Loucy (cell line): ENCODE results near the gene RNU6-1.

Source experiments
- H2AFZ ChIP-seq: fragments of 200-600 bp; sonication (generic); 2 replicates; pipeline ENCODE4 v1.6.0; 2016; ENCODE audit warnings: antibody characterized with exemption, mild to moderate bottlenecking, low read length, moderate library complexity
- H3F3A ChIP-seq: fragments of 200-600 bp; 2 replicates; pipeline ENCODE4 v1.6.0; 2016; ENCODE audit warnings: antibody characterized with exemption, low read depth, mild to moderate bottlenecking
- H3K27me3 ChIP-seq: fragments of 200-600 bp; sonication (generic); 2 replicates; pipeline ENCODE4 v1.6.1; 2014; ENCODE audit warnings: low read length, mild to moderate bottlenecking; ENCODE audit not compliant: insufficient read depth, poor library complexity, severe bottlenecking
- H3K36me3 ChIP-seq: fragments of 200-600 bp; sonication (generic); 2 replicates; pipeline ENCODE4 v1.6.1; 2016; ENCODE audit warnings: low read length; ENCODE audit not compliant: insufficient read depth
- H3K4me1 ChIP-seq: fragments of 200-600 bp; sonication (generic); 2 replicates; pipeline ENCODE4 v1.5.1; 2014; ENCODE audit warnings: low read length, mild to moderate bottlenecking; ENCODE audit not compliant: insufficient read depth, poor library complexity, severe bottlenecking
- H3K4me2 ChIP-seq: fragments of 200-600 bp; sonication (generic); 2 replicates; pipeline ENCODE4 v1.6.0; 2014; ENCODE audit warnings: antibody characterized with exemption, low read length, low read depth, mild to moderate bottlenecking; ENCODE audit not compliant: poor library complexity, severe bottlenecking
- H3K4me3 ChIP-seq: fragments of 200-600 bp; sonication (generic); 2 replicates; pipeline ENCODE4 v1.5.1; 2014; ENCODE audit warnings: low read length, mild to moderate bottlenecking, mixed read lengths; ENCODE audit not compliant: poor library complexity, severe bottlenecking
- H3K79me2 ChIP-seq: fragments of 200-600 bp; sonication (generic); 2 replicates; pipeline ENCODE4 v1.6.1; 2014; ENCODE audit warnings: low read length; ENCODE audit not compliant: insufficient read depth
- H3K9ac ChIP-seq: fragments of 200-600 bp; sonication (generic); 2 replicates; pipeline ENCODE4 v1.6.0; 2014; ENCODE audit warnings: mild to moderate bottlenecking, low read depth, low read length, moderate library complexity; ENCODE audit not compliant: poor library complexity, severe bottlenecking
- H3K9me2 ChIP-seq: fragments of 200-600 bp; sonication (generic); replicated peaks from 2 replicates; pipeline ENCODE4 v1.6.1; 2016; ENCODE audit warnings: low read depth, low read length, mixed read lengths
- H3K9me3 ChIP-seq: fragments of 200-600 bp; sonication (generic); 2 replicates; pipeline ENCODE4 v1.6.1; 2014; ENCODE audit warnings: mild to moderate bottlenecking, antibody characterized with exemption, low read length, low read depth; ENCODE audit not compliant: insufficient read depth
- H4K20me1 ChIP-seq: fragments of 200-600 bp; sonication (generic); 2 replicates; pipeline ENCODE4 v1.6.0; 2014; ENCODE audit warnings: antibody characterized with exemption, low read length, mild to moderate bottlenecking; ENCODE audit not compliant: insufficient read depth, poor library complexity, severe bottlenecking
- EZH2phosphoT487 ChIP-seq: fragments of 200-600 bp; IDR thresholded peaks from 2 replicates; pipeline ENCODE4 v1.6.1; 2018; ENCODE audit warnings: antibody characterized with exemption, mild to moderate bottlenecking, moderate library complexity, borderline replicate concordance
- TF ChIP-seq, protein P1 (sequence below): fragments of 200-600 bp; sonication (generic); conservative IDR thresholded peaks from 2 replicates; pipeline ENCODE4 v1.5.1; 2014; ENCODE audit warnings: mild to moderate bottlenecking, antibody characterized with exemption, low read length

The RNU6-1 gene

GRCh38 chr15:67836477-67836876 lies 3.4 kb downstream of the RNU6-1 start:
- Histone ChIP-seq H3K9ac (peak overlapping the region; percentile 77), H2AFZ (no peak overlapping the region), H3K4me3 (peak overlapping the region; percentile 78), H3K4me2 (peak overlapping the region; percentile 75), H3K9me2 (no peaks in the 10 kb centered on the region), H4K20me1 (no peaks in the 10 kb centered on the region), H3K27me3 (no peaks in the 10 kb centered on the region), H3K36me3 (no peaks in the 10 kb centered on the region), H3F3A (no peaks in the 10 kb centered on the region; the same call in 1 of the 2 replicates), H3K9me3 (no peaks in the 10 kb centered on the region), H3K4me1 (peaks cover 35% of the 10 kb centered on the region), H3K79me2 (no peaks in the 10 kb centered on the region)
- TF ChIP-seq EZH2phosphoT487 = no peak
- TF ChIP-seq, protein P1, sequence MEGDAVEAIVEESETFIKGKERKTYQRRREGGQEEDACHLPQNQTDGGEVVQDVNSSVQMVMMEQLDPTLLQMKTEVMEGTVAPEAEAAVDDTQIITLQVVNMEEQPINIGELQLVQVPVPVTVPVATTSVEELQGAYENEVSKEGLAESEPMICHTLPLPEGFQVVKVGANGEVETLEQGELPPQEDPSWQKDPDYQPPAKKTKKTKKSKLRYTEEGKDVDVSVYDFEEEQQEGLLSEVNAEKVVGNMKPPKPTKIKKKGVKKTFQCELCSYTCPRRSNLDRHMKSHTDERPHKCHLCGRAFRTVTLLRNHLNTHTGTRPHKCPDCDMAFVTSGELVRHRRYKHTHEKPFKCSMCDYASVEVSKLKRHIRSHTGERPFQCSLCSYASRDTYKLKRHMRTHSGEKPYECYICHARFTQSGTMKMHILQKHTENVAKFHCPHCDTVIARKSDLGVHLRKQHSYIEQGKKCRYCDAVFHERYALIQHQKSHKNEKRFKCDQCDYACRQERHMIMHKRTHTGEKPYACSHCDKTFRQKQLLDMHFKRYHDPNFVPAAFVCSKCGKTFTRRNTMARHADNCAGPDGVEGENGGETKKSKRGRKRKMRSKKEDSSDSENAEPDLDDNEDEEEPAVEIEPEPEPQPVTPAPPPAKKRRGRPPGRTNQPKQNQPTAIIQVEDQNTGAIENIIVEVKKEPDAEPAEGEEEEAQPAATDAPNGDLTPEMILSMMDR = peak; percentile 93

- peak overlapping the region; percentile 78 for H3K4me3 ChIP-seq
- no peaks in the 10 kb centered on the region for H3K9me3 ChIP-seq
- no peak for TF ChIP-seq EZH2phosphoT487
- TF ChIP-seq, protein P1 = no peak
Measured at GRCh38 chr15:67836134-67836455, 3.8 kb downstream of the RNU6-1 start.

DNA sequence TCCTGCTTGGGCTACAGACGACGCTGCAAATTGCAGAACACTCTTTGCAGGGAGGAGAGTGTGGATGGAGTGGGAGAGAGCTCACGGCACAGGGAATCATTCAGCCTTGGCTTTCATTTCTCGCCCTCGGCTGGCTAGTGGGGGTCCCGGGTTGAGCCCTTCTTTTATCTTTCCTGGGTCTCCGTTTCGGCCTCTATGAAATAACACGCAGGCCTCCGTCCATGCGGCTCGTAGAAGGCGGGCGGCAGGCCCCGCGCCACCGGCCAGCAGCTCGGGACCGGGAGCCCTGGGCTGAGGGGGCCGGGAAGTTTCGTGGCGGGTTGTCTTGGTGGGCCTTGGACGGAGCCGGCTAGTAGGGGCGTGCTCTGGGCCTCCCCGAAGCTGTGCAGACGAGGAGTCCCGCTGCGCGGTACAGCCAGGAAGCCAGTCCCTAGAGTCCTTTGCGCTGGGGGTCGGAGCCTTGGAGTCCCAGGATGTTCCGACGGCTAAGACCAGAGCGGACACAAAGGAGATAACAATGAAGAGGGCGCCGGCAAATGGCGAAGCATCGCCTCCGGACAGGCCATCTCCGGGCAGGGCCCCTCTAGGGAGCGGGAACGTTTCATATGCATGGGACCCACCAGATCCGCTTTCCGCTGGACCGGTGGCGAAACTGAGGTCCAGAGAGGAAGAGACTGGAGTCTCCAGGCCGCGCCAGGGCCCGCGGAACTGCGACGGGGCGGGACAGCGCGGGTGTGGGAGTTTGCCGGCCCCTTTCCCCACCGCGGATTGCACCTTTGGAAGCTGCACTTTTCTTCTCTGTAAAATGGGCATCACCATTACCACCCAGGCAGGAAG lies 4.3 kb downstream of the RNU6-1 start:
- Histone ChIP-seq H4K20me1 (no peaks in the 10 kb centered on the region), H3K27me3 (no peaks in the 10 kb centered on the region), H3K9me2 (no peaks in the 10 kb centered on the region), H3K36me3 (no peaks in the 10 kb centered on the region), H3K4me2 (peak overlapping the region; percentile 75), H3K4me1 (peaks cover 42% of the 10 kb centered on the region), H3F3A (no peaks in the 10 kb centered on the region; the same call in 1 of the 2 replicates), H3K9me3 (no peaks in the 10 kb centered on the region), H3K9ac (peak overlapping the region; percentile 77), H2AFZ (peak overlapping the region; percentile 70), H3K79me2 (no peaks in the 10 kb centered on the region), H3K4me3 (peak overlapping the region; percentile 78)
- no peak for TF ChIP-seq EZH2phosphoT487

More at GRCh38 chr15:67836134-67836455, 3.8 kb downstream of the RNU6-1 start:
- Histone ChIP-seq H3K79me2 (no peaks in the 10 kb centered on the region), H3K9ac (peak overlapping the region; percentile 77), H3K27me3 (no peaks in the 10 kb centered on the region), H4K20me1 (no peaks in the 10 kb centered on the region), H2AFZ (peak overlapping the region; percentile 70), H3K9me2 (no peaks in the 10 kb centered on the region), H3K4me1 (peaks cover 36% of the 10 kb centered on the region), H3F3A (no peaks in the 10 kb centered on the region; the same call in 1 of the 2 replicates), H3K36me3 (no peaks in the 10 kb centered on the region), H3K4me2 (peak overlapping the region; percentile 75)
